Gastroesophageal sphincter (tissue), 4 donors: ENCODE measurements around the gene DYNC1I1. TPM values are rescaled to one million over a fixed set of nuclear protein-coding genes. Genes with fewer than 3 reads are reported as not detected.

Experiments used
- ATAC-seq: fragments of 150-250 bp; one replicate; pipeline ENCODE4 v1.9.1; 2016; ENCODE audit warnings: mild to moderate bottlenecking, moderate library complexity
- H3K27ac ChIP-seq, 4 donors: fragments of 200-600 bp; sonication (generic) in 3 of 4; 1 replicate in 3 of 4; 2 replicates in 1 of 4; pipeline ENCODE4 v1.5.1; 2016 to 2019
- H3K27me3 ChIP-seq: fragments of 200-600 bp; sonication (generic); one replicate; pipeline ENCODE4 v1.5.1; 2019
- H3K36me3 ChIP-seq, 2 donors: fragments of 200-600 bp; sonication (generic); one replicate each; pipeline ENCODE4 v1.5.1; 2019; ENCODE audit warnings: control low read depth in 1 of 2
- H3K4me1 ChIP-seq, 3 donors: fragments of 200-600 bp; sonication (generic); 1 replicate in 2 of 3; 2 replicates in 1 of 3; pipeline ENCODE4 v1.5.1; 2016 to 2019; ENCODE audit warnings: control low read depth in 2 of 3
- H3K4me3 ChIP-seq, 2 donors: fragments of 200-600 bp; sonication (generic); one replicate each; pipeline ENCODE4 v1.5.1; 2019; ENCODE audit warnings: mild to moderate bottlenecking in 1 of 2, moderate library complexity in 1 of 2
- H3K9me3 ChIP-seq, 3 donors: fragments of 200-600 bp; sonication (generic); one replicate each; pipeline ENCODE4 v1.5.1; 2017 to 2019; ENCODE audit warnings: control low read depth in 2 of 3
- CTCF ChIP-seq, 4 experiments: fragments of 200-600 bp in 2 of 4; fragments of 450-650 bp in 2 of 4; sonication (generic) in 1 of 4; IDR thresholded peaks; one replicate each; pipeline ENCODE4 v1.5.1; 2017 to 2019; ENCODE audit warnings: antibody characterized with exemption in 4 of 4, mild to moderate bottlenecking in 2 of 4, moderate library complexity in 2 of 4
- EP300 ChIP-seq: sonication (generic); formaldehyde crosslinking; IDR thresholded peaks from one replicate; pipeline ENCODE4 v1.6.1; 2017; ENCODE audit warnings: antibody characterized with exemption, mild to moderate bottlenecking
- POLR2A ChIP-seq, 2 donors: fragments of 450-650 bp; IDR thresholded peaks; one replicate each; pipeline ENCODE4 v1.6.1; 2017; ENCODE audit warnings: antibody characterized with exemption in 2 of 2, mild to moderate bottlenecking in 2 of 2, moderate library complexity in 1 of 2
- POLR2AphosphoS5 ChIP-seq: sonication (generic); formaldehyde crosslinking; IDR thresholded peaks from one replicate; pipeline ENCODE4 v1.6.1; 2017; ENCODE audit warnings: antibody characterized with exemption
- WGBS, 2 donors: methylation state at CpG; one replicate each; pipeline ENCODE4 v1.1.5; 2018; ENCODE audit warnings: low coverage in 1 of 2; 5-methylcytosine and 5-hydroxymethylcytosine counted together
- total RNA-seq, 4 donors: library from RNA; depleted of rRNA; stranded (reverse); fragments of >200 nt; gene quantifications; one replicate each; pipeline ENCODE4 v1.1.0, GENCODE V29; 2016

Gene DYNC1I1
- total RNA-seq, 4 donors from 2014 or later: 7.6 to 23.8 (median 18.2) TPM

DNA sequence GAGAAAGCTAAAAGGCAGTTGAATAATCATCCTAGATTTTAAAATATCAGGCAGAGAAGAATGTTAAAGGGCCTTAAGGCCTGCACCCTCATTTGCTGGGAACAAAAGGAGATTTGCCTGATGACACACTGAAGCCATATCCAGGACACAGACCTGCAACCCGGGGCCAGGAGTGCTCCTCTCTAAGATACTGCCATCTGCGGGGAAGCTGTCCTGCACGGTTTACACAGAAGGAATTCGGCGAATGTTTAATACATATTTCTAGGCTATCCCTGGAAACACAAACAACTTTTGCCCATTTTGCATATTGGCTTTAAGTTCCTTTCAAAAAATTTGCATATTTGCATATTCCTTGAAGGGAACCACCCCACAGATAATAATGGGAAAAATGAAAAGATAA, 52.3 kb downstream of the DYNC1I1 start:
- Histone ChIP-seq H3K4me1 (no peaks in the 10 kb centered on the region), H3K9me3 (no peaks in the 10 kb centered on the region), H3K27me3 (no peaks in the 10 kb centered on the region), H3K4me3 (no peak overlapping the region), H3K27ac (no peak overlapping the region), H3K36me3 (peaks cover 0 to 3% of the 10 kb centered on the region in 2 donors)
- ATAC-seq: no peak
- 78 to 80% methylated on average over 5 of the region's 5 CpGs for WGBS, 2 donors
- TF ChIP-seq POLR2AphosphoS5 (no peak), EP300 (no peak), POLR2A (IDR thresholded peaks at IDR 0.05) (no peak)

- no peaks in the 10 kb centered on the region for H3K9me3 ChIP-seq
- no peak overlapping the region for H3K27ac ChIP-seq
- H3K4me1 ChIP-seq: no peaks in the 10 kb centered on the region
- TF ChIP-seq POLR2AphosphoS5 (no peak), POLR2A (IDR thresholded peaks at IDR 0.05) (no peak), CTCF (IDR thresholded peaks at IDR 0.05) (no peak), EP300 (no peak)
- 45 to 46% methylated on average over 4 of the region's 4 CpGs for WGBS, 2 donors
- H3K27me3 ChIP-seq: no peaks in the 10 kb centered on the region
- no peak overlapping the region for H3K4me3 ChIP-seq
- peaks cover 0 to 3% of the 10 kb centered on the region in 2 donors for H3K36me3 ChIP-seq
- no peak for ATAC-seq
These were observed 56.8 kb downstream of the DYNC1I1 start for GRCh38 chr7:95828824-95829790.

DNA sequence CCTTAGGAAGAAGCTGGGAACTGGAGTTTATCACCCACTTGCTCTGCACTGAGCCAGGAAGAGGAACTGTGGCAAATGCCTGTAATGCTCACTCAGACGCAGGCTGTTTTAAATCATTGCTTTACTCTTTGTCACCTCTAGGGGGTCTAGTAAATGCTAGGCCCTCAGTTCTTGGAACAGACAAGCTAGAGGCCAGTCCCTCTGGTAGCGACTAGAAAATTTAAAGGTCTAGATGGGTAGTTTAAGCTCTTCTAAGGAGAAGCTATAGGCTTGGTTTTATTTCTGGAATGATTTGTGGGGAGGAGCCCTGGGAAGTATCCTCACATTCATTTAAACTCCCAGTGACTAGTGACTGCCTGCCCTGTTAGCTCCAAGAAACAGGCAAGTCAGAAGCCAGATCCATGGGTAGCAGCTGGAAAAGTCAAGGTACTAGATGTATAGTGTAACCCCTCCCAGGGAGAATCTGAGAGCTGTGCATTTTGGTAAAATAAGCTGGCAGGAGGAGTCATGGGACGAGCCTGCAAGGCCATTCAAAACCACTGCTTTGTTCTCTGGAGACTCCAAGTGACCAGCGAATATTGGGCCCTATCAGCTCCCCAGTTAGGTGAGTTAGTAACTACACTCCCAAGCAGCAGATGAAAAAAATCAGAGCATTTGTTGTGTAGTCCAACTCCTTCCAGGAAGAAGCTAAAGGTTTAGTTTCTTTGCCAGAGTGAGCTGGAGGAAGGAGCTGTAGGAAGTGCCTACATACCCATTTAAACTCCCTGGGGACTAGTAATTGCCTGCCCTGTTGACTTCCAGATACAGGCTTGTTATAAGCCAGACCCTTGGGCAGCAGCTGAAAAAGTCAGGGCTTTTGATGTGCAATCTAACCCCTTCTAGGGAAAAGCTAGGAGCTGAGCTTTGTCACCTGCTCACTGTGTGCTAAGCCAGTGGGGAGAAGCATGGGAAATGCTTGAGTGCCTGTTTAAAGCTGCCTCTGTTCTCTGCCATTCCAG, 68.9 kb downstream of the DYNC1I1 start:
- WGBS, 2 donors: 50 to 60% methylated on average over 2 to 3 of the region's 4 CpGs
- Histone ChIP-seq H3K9me3 (peaks cover 0 to 17% (median 0%) of the 10 kb centered on the region in 3 donors), H3K27me3 (no peaks in the 10 kb centered on the region), H3K27ac (no peak overlapping the region), H3K36me3 (no peaks in the 10 kb centered on the region), H3K4me3 (no peak overlapping the region), H3K4me1 (no peaks in the 10 kb centered on the region)
- ATAC-seq: no peak
- no peak for TF ChIP-seq POLR2A (IDR thresholded peaks at IDR 0.05)
- no peak for TF ChIP-seq EP300
- no peak for TF ChIP-seq POLR2AphosphoS5
- no peak for TF ChIP-seq CTCF (IDR thresholded peaks at IDR 0.05)

- Histone ChIP-seq H3K36me3 (no peaks in the 10 kb centered on the region), H3K4me1 (no peaks in the 10 kb centered on the region), H3K27ac (no peak overlapping the region), H3K9me3 (peaks cover 0 to 7% (median 0%) of the 10 kb centered on the region in 3 donors), H3K27me3 (no peaks in the 10 kb centered on the region), H3K4me3 (no peak overlapping the region)
- TF ChIP-seq POLR2AphosphoS5 (no peak), EP300 (no peak)
- 60 to 90% methylated on average over 1 to 2 of the region's 2 CpGs for WGBS, 2 donors
- no peak for ATAC-seq
These were observed 70.9 kb downstream of the DYNC1I1 start for GRCh38 chr7:95843286-95843685.

DNA sequence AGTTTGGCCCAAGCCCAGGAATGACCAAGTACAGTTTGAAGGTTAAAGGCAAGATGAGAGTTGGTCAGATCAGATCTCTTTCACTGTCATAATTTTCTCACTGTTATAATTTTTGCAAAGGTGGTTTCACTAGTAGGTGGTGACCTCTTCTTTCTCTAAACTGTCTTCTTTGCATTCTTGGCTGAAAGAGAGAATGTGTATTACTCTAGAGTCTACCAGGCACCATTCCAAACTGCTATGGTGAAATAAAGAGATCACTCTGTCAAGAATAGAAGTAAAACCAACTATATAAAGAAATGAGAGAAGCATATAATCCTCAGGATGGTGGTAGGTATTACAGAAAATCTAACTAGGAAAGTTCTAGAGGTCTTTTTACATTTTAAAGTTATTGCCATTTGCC, 72.7 kb downstream of the DYNC1I1 start:
- TF ChIP-seq CTCF (IDR thresholded peaks at IDR 0.05) (no peak), POLR2A (IDR thresholded peaks at IDR 0.05) (no peak), EP300 (no peak), POLR2AphosphoS5 (no peak)
- H3K27me3 ChIP-seq: no peaks in the 10 kb centered on the region
- no peak for ATAC-seq
- H3K4me3 ChIP-seq: no peak overlapping the region
- no peaks in the 10 kb centered on the region for H3K36me3 ChIP-seq
- H3K27ac ChIP-seq: no peak overlapping the region
- H3K9me3 ChIP-seq: peaks cover 0 to under 1% (median 0%) of the 10 kb centered on the region in 3 donors
- no peaks in the 10 kb centered on the region for H3K4me1 ChIP-seq
